Panc1 (cell line): ENCODE results near the gene ZFPL1. TPM values are rescaled to one million over a fixed set of nuclear protein-coding genes. Genes with fewer than 3 reads are reported as not detected.

Experiments
- ATAC-seq: fragments of 200-7000 bp; cut with Tn5 transposase; 2 replicates; pipeline ENCODE4 v1.9.1; 2020; ENCODE audit warnings: mild to moderate bottlenecking, moderate library complexity
- BruUV-seq: library from RNA; stranded (reverse); fragments of 400-500 nt; replicated peaks from 2 replicates; lab custom pipeline; 2021; lab: Mats Ljungman, UMichigan
- CTCF ChIA-PET: fragments of 300-600 bp; sonication (Branson Sonifier 250); formaldehyde crosslinking; loops from one replicate; lab custom pipeline; 2022; ENCODE audit warnings: antibody characterized with exemption; lab: Charles Lee
- POLR2A ChIA-PET: fragments of 300-600 bp; sonication (Branson Sonifier 250); formaldehyde crosslinking; loops from one replicate; lab custom pipeline; 2022; ENCODE audit warnings: antibody characterized with exemption; lab: Charles Lee
- DNase-seq: peaks from one replicate; pipeline ENCODE4 v3.0.0-alpha.2; 2010; ENCODE audit warnings: low read depth, low spot score
- H3K27ac ChIP-seq: 2 replicates; pipeline ENCODE4 v1.5.1; 2011; ENCODE audit warnings: mild to moderate bottlenecking, low read length, inconsistent platforms
- H3K27me3 ChIP-seq: fragments of 200-500 bp; sonication (Bioruptor generic); 2 replicates; pipeline ENCODE4 v1.6.0; 2014; ENCODE audit warnings: low read length, inconsistent platforms; ENCODE audit not compliant: control insufficient read depth, insufficient read depth
- H3K36me3 ChIP-seq: fragments of 200-500 bp; sonication (Bioruptor generic); 2 replicates; pipeline ENCODE4 v1.5.1; 2014; ENCODE audit warnings: inconsistent platforms, mild to moderate bottlenecking, low read length, moderate library complexity; ENCODE audit not compliant: control insufficient read depth, insufficient read depth
- H3K4me1 ChIP-seq: 2 replicates; pipeline ENCODE4 v1.5.1; 2011; ENCODE audit warnings: inconsistent platforms, mild to moderate bottlenecking, low read length, moderate library complexity; ENCODE audit not compliant: control insufficient read depth, insufficient read depth
- H3K4me3 ChIP-seq, 2 experiments: 2 replicates each; pipeline ENCODE4 v1.5.1; 2011 to 2012; ENCODE audit warnings: low read depth in 2 of 2, low read length in 2 of 2, mild to moderate bottlenecking in 2 of 2, inconsistent platforms in 1 of 2, moderate library complexity in 1 of 2
- H3K9me3 ChIP-seq: fragments of 200-500 bp; sonication (Bioruptor generic); 2 replicates; pipeline ENCODE4 v1.5.1; 2014; ENCODE audit warnings: low read depth, mild to moderate bottlenecking, inconsistent platforms, low read length, moderate library complexity; ENCODE audit not compliant: control insufficient read depth, insufficient read depth
- POLR2AphosphoS5 ChIP-seq: IDR thresholded peaks from 2 replicates; pipeline ENCODE4 v1.6.1; 2012; ENCODE audit warnings: mild to moderate bottlenecking, low read depth, low read length, moderate library complexity
- REST ChIP-seq, 2 experiments: IDR thresholded peaks; 2 replicates each; pipeline ENCODE4 v1.6.1; 2011 to 2012; ENCODE audit warnings: low read depth in 2 of 2, control low read depth in 1 of 2, low read length in 1 of 2, mild to moderate bottlenecking in 1 of 2, moderate library complexity in 1 of 2; ENCODE audit not compliant: insufficient read depth in 1 of 2
- SIN3A ChIP-seq: IDR thresholded peaks from 2 replicates; pipeline ENCODE4 v1.6.1; 2012; ENCODE audit warnings: low read depth, mild to moderate bottlenecking, low read length, moderate library complexity, borderline replicate concordance; ENCODE audit not compliant: insufficient read depth
- TCF7L2 ChIP-seq: IDR thresholded peaks from 2 replicates; pipeline ENCODE4 v1.6.1; 2011; ENCODE audit warnings: mild to moderate bottlenecking, low read depth, low read length, inconsistent platforms
- in situ Hi-C: cut with HindIII; loops from 2 replicates; pipeline ENCODE4 v1.10.0; 2016; ENCODE audit warnings: low sequenced_read_pairs, low pct_unique_long_range_greater_than_20kb
- intact Hi-C: fragments of 100-400 bp; cut with micrococcal nuclease; formaldehyde crosslinking; loops from one replicate; pipeline ENCODE4 v1.10.0; 2022; ENCODE audit not compliant: unreplicated experiment
- total RNA-seq: library from RNA; stranded (reverse); gene quantifications from one replicate; pipeline ENCODE4 v1.2.1, GENCODE V29; 2021; ENCODE audit not compliant: unreplicated experiment
- TF ChIP-seq, protein P1 (sequence below): fragments of 450-650 bp; IDR thresholded peaks from 2 replicates; pipeline ENCODE4 v1.5.1; 2017; ENCODE audit warnings: mild to moderate bottlenecking

The ZFPL1 gene
- total RNA-seq, 1 experiment from 2014 or later: 68.4 TPM

DNA sequence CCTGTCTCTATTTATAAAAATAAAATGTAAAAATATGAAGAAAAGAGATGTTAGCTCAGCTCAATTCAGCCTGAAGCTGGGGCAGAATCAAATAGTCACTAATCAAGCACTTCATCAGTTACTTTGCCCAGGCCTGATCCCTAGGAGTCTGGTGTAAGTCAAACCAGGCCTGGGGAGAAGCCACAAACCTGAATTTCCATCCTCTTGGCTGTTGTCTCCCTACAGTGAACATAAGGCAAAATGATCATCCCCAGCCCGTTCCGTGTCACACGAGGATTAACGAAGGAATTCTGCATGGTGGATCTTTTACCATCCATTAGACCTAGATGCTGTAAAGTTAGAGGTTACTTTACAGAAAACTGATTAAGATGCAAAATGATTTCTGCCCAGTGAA is 19.2 kb upstream of the ZFPL1 start:
- no peak for TF ChIP-seq TCF7L2
- TF ChIP-seq REST (IDR thresholded peaks at IDR 0.05; ENCODE audit: insufficient read depth in 1 of 2, low read depth in 2 of 2, low read length in 1 of 2): no peak
- TF ChIP-seq, protein P1, sequence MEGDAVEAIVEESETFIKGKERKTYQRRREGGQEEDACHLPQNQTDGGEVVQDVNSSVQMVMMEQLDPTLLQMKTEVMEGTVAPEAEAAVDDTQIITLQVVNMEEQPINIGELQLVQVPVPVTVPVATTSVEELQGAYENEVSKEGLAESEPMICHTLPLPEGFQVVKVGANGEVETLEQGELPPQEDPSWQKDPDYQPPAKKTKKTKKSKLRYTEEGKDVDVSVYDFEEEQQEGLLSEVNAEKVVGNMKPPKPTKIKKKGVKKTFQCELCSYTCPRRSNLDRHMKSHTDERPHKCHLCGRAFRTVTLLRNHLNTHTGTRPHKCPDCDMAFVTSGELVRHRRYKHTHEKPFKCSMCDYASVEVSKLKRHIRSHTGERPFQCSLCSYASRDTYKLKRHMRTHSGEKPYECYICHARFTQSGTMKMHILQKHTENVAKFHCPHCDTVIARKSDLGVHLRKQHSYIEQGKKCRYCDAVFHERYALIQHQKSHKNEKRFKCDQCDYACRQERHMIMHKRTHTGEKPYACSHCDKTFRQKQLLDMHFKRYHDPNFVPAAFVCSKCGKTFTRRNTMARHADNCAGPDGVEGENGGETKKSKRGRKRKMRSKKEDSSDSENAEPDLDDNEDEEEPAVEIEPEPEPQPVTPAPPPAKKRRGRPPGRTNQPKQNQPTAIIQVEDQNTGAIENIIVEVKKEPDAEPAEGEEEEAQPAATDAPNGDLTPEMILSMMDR: no peak
- TF ChIP-seq POLR2AphosphoS5: no peak
- TF ChIP-seq SIN3A: no peak
- no peak overlapping the region for H3K27ac ChIP-seq
- intact Hi-C loops: no loop called here
- ATAC-seq (no peak), DNase-seq (no peak)
- no peaks in the 10 kb centered on the region for H3K27me3 ChIP-seq
- ChIA-PET POLR2A (no interaction called here), CTCF (interaction anchor here (0.6 kb wide), 1 partner anchor 42 kb away, joined by 5 read pairs; no protein-coding TSS in a partner anchor)
- no peaks in the 10 kb centered on the region for H3K36me3 ChIP-seq
- in situ Hi-C loops: no loop called here
- no peak overlapping the region for H3K4me3 ChIP-seq
- H3K4me1 ChIP-seq: no peaks in the 10 kb centered on the region
- no peaks in the 10 kb centered on the region for H3K9me3 ChIP-seq
- BruUV-seq: no TSS peak

- H3K9me3 ChIP-seq: no peaks in the 10 kb centered on the region
- no peaks in the 10 kb centered on the region for H3K36me3 ChIP-seq
- TF ChIP-seq TCF7L2 (no peak), REST (IDR thresholded peaks at IDR 0.05; ENCODE audit: insufficient read depth in 1 of 2, low read depth in 2 of 2, low read length in 1 of 2) (no peak), POLR2AphosphoS5 (no peak), SIN3A (no peak)
- TF ChIP-seq, protein P1: no peak
- ChIA-PET POLR2A (interaction anchor here (0.6 kb wide), 1 partner anchor 11 kb away, joined by 5 read pairs; no protein-coding TSS in a partner anchor), CTCF (interaction anchor here (0.6 kb wide), 2 partner anchors 22 to 69 kb away, joined by 4 to 5 read pairs; partner anchors contain the start of gene BATF2)
- H3K4me1 ChIP-seq: no peaks in the 10 kb centered on the region
- in situ Hi-C loops (no loop called here), intact Hi-C loops (no loop called here)
- H3K27ac ChIP-seq: no peak overlapping the region
- no TSS peak for BruUV-seq
- ATAC-seq (no peak), DNase-seq (no peak)
- no peaks in the 10 kb centered on the region for H3K27me3 ChIP-seq
- H3K4me3 ChIP-seq: no peak overlapping the region
These were observed 18.2 kb upstream of the ZFPL1 start for GRCh38 chr11:65065851-65066250.
